GM12878 (cell line): ENCODE results near the gene SUMF1. TPM values are rescaled to one million over a fixed set of nuclear protein-coding genes. Genes with fewer than 3 reads are reported as not detected.

Experiments
- ATAC-seq: fragments of 200-7000 bp; cut with Tn5 transposase; 3 replicates; pipeline ENCODE4 v1.9.1; 2020; ENCODE audit warnings: mild to moderate bottlenecking, moderate library complexity
- BruUV-seq: library from RNA; stranded (reverse); fragments of 400-500 nt; replicated peaks from 2 replicates; lab custom pipeline; 2021; lab: Mats Ljungman, UMichigan
- CTCF ChIA-PET: fragments of 300-600 bp; sonication (Branson Sonifier 250); formaldehyde crosslinking; extraction: SDS; loops from one replicate; lab custom pipeline; 2021; ENCODE audit warnings: inconsistent platforms; lab: Yijun Ruan, JAX
- POLR2A ChIA-PET: fragments of 350-600 bp; formaldehyde crosslinking; extraction: SDS; loops from one replicate; lab custom pipeline; 2021; ENCODE audit warnings: inconsistent platforms; lab: Charles Lee
- RAD21 ChIA-PET: fragments of 300-600 bp; sonication (Branson Sonifier 250); formaldehyde crosslinking; loops from one replicate; lab custom pipeline; 2023; ENCODE audit warnings: antibody characterized with exemption; ENCODE audit not compliant: unreplicated experiment; lab: Charles Lee
- SMC1A ChIA-PET: fragments of 300-600 bp; sonication (Branson Sonifier 250); formaldehyde crosslinking; loops from one replicate; lab custom pipeline; 2023; ENCODE audit not compliant: unreplicated experiment, uncharacterized antibody; lab: Charles Lee
- DNase-seq: peaks from one replicate; pipeline ENCODE4 v3.0.0-alpha.2; 2011; ENCODE audit warnings: low read depth, low spot score
- FAIRE-seq: peaks from 3 replicates; lab custom pipeline; 2011; peaks lifted over from hg19 to GRCh38; lab: Jason Lieb, UNC
- H2AFZ ChIP-seq: 2 replicates; pipeline ENCODE4 v1.6.0; 2011; ENCODE audit warnings: low read depth, low read length, control low read depth; ENCODE audit not compliant: control insufficient read depth
- H3K27ac ChIP-seq: 2 replicates; pipeline ENCODE4 v1.5.1; 2011; ENCODE audit warnings: control low read depth; ENCODE audit not compliant: control insufficient read depth, insufficient read depth
- H3K27me3 ChIP-seq, 2 experiments: replicated peaks in 1 of 2; 2 replicates each; pipeline versions ENCODE4 v1.6.0 to v1.6.1; 2011; ENCODE audit warnings: low read length in 1 of 2; ENCODE audit not compliant: control insufficient read depth in 2 of 2, insufficient read depth in 2 of 2
- H3K36me3 ChIP-seq, 2 experiments: 2 replicates each; pipeline ENCODE4 v1.5.1; 2011; ENCODE audit warnings: low read length in 1 of 2; ENCODE audit not compliant: control insufficient read depth in 2 of 2, insufficient read depth in 2 of 2
- H3K4me1 ChIP-seq: 2 replicates; pipeline ENCODE4 v1.6.1; 2011; ENCODE audit warnings: mild to moderate bottlenecking, low read length, moderate library complexity, mixed read lengths; ENCODE audit not compliant: control insufficient read depth, insufficient read depth
- H3K4me2 ChIP-seq: 2 replicates; pipeline ENCODE4 v1.6.0; 2011; ENCODE audit warnings: control low read depth; ENCODE audit not compliant: control insufficient read depth, insufficient read depth
- H3K4me3 ChIP-seq: fragments of 200-600 bp; sonication (generic); 2 replicates; pipeline ENCODE4 v1.5.1; 2016
- H3K79me2 ChIP-seq: 2 replicates; pipeline ENCODE4 v1.6.0; 2011; ENCODE audit warnings: low read length; ENCODE audit not compliant: control insufficient read depth, insufficient read depth
- H3K9ac ChIP-seq: 2 replicates; pipeline ENCODE4 v1.8.0; 2011; ENCODE audit warnings: low read length, control low read depth, mixed read lengths; ENCODE audit not compliant: control insufficient read depth, insufficient read depth
- H3K9me3 ChIP-seq: replicated peaks from 3 replicates; pipeline ENCODE4 v1.5.1; 2011; ENCODE audit warnings: mild to moderate bottlenecking, low read length; ENCODE audit not compliant: control insufficient read depth, insufficient read depth
- H4K20me1 ChIP-seq: 2 replicates; pipeline ENCODE4 v1.6.0; 2011; ENCODE audit not compliant: control insufficient read depth, insufficient read depth
- FOS ChIP-seq: IDR thresholded peaks from 3 replicates; pipeline ENCODE4 v1.6.1; 2011; ENCODE audit warnings: borderline replicate concordance; ENCODE audit not compliant: insufficient read length; ENCODE audit errors: extremely low read depth
- HCFC1 ChIP-seq: fragments of 150-350 bp; IDR thresholded peaks from 2 replicates; pipeline ENCODE4 v1.6.1; 2014; ENCODE audit warnings: low read length
- SMAD1 ChIP-seq: fragments of 450-650 bp; IDR thresholded peaks from 2 replicates; pipeline ENCODE4 v1.6.1; 2018; ENCODE audit warnings: mild to moderate bottlenecking, low read depth; ENCODE audit not compliant: partially characterized antibody
- SUPT20H ChIP-seq: IDR thresholded peaks from 2 replicates; pipeline ENCODE4 v1.6.1; 2011; ENCODE audit warnings: low read depth, mild to moderate bottlenecking, low read length, moderate library complexity, borderline replicate concordance; ENCODE audit not compliant: control insufficient read depth
- TCF12 ChIP-seq: IDR thresholded peaks from 2 replicates; pipeline ENCODE4 v1.6.1; 2011; ENCODE audit warnings: low read depth, mild to moderate bottlenecking, low read length
- YY1 ChIP-seq: IDR thresholded peaks from 2 replicates; pipeline ENCODE4 v1.6.1; 2011; ENCODE audit warnings: low read depth, mild to moderate bottlenecking, low read length
- WGBS: methylation state at CpG from one replicate; pipeline ENCODE4 v1.1.6; 2016; ENCODE audit warnings: low lambda C conversion rate; ENCODE audit not compliant: insufficient replicate concordance, insufficient coverage; ENCODE audit errors: missing lambda C conversion rate; 5-methylcytosine and 5-hydroxymethylcytosine counted together
- in situ Hi-C: fragments of 300-500 bp; cut with MboI; formaldehyde crosslinking; loops from 9 replicates; pipeline ENCODE4 v1.14.3; 2018; ENCODE audit warnings: mixed read lengths
- intact Hi-C: fragments of 100-400 bp; cut with micrococcal nuclease; formaldehyde crosslinking; loops from one replicate; pipeline ENCODE4 v1.14.2; 2022; ENCODE audit not compliant: unreplicated experiment
- polyA plus RNA-seq, 11 experiments: library from polyadenylated mRNA; depleted of rRNA in 4 of 11; unstranded in 6 of 11; stranded (reverse) in 5 of 11; fragments of >200 nt; fragmentation: Nextera tagmentation in 4 of 11; fragmentation: Illumina TruSeq in 1 of 11; extraction: Ambion mirVana in 4 of 11; extraction: Trizol in 1 of 11; gene quantifications; 1 replicate in 1 of 11; 2 replicates in 10 of 11; pipeline versions ENCODE4 v1.2.1 to v1.2.3, GENCODE V29; 2011 to 2016; ENCODE audit warnings: inconsistent platforms in 2 of 11, missing spikeins in 2 of 11, low read depth in 1 of 11
- total RNA-seq, 4 experiments: library from RNA; depleted of rRNA in 3 of 4; stranded (reverse); fragments of >200 nt in 3 of 4; fragmentation: Illumina TruSeq in 1 of 4; extraction: Trizol in 1 of 4; gene quantifications; 2 replicates each; pipeline versions ENCODE4 v1.2.1 to v1.2.3, GENCODE V29; 2013 to 2021
- TF ChIP-seq, protein P1 (sequence below): IDR thresholded peaks from 2 replicates; pipeline ENCODE4 v1.6.1; 2011; ENCODE audit warnings: low read depth, mild to moderate bottlenecking, low read length, moderate library complexity, borderline replicate concordance; ENCODE audit errors: extremely low read depth
- TF ChIP-seq, protein P2 (sequence below): fragments of 450-650 bp; IDR thresholded peaks from 2 replicates; pipeline ENCODE4 v1.6.1; 2017; ENCODE audit warnings: low read depth, mild to moderate bottlenecking, moderate library complexity
- TF ChIP-seq, protein P3 (sequence below): IDR thresholded peaks from 2 replicates; pipeline ENCODE4 v1.6.1; 2012; ENCODE audit warnings: low read depth, low read length, improper control_type of control experiment
- TF ChIP-seq, protein P4 (sequence below): fragments of 450-650 bp; IDR thresholded peaks from 2 replicates; pipeline ENCODE4 v1.6.1; 2016; ENCODE audit warnings: mild to moderate bottlenecking, moderate library complexity, borderline replicate concordance
- TF ChIP-seq, protein P5 (sequence below): fragments of 150-350 bp; IDR thresholded peaks from 2 replicates; pipeline ENCODE4 v1.6.1; 2016; ENCODE audit warnings: low read depth, low read length

Gene SUMF1
- total and polyA plus RNA-seq, 10 of the 15 experiments (the other 5 are each of a cell fraction or from before 2014, with no cell fraction given) = 3.2 to 14.3 (median 8.5) TPM

DNA sequence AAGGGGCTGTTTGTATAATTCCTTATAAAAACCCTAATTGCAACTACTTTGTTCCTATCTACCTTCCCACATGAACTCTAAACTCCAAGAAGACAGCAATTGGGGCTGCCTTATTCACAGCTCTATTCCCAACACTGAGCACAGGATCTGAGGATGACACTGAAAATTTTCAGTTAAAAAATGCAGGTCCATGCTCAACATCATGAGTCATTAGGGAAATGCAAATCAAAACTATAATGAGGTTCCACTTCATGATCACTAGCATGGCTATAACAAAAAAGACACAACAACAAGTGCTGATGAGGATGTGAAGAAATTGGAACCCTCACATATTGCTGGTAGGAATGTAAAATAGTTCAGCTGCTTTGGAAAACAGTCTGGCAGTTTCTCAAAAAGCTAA, 12.9 kb downstream of the SUMF1 start (continued):
- TF ChIP-seq FOS (no peak), TCF12 (no peak), SMAD1 (no peak)
- TF ChIP-seq, protein P1, sequence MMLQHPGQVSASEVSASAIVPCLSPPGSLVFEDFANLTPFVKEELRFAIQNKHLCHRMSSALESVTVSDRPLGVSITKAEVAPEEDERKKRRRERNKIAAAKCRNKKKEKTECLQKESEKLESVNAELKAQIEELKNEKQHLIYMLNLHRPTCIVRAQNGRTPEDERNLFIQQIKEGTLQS = no peak
- TF ChIP-seq, protein P2, sequence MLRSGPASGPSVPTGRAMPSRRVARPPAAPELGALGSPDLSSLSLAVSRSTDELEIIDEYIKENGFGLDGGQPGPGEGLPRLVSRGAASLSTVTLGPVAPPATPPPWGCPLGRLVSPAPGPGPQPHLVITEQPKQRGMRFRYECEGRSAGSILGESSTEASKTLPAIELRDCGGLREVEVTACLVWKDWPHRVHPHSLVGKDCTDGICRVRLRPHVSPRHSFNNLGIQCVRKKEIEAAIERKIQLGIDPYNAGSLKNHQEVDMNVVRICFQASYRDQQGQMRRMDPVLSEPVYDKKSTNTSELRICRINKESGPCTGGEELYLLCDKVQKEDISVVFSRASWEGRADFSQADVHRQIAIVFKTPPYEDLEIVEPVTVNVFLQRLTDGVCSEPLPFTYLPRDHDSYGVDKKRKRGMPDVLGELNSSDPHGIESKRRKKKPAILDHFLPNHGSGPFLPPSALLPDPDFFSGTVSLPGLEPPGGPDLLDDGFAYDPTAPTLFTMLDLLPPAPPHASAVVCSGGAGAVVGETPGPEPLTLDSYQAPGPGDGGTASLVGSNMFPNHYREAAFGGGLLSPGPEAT = no peak
- TF ChIP-seq, all 136 proteins: peak for 0

DNA sequence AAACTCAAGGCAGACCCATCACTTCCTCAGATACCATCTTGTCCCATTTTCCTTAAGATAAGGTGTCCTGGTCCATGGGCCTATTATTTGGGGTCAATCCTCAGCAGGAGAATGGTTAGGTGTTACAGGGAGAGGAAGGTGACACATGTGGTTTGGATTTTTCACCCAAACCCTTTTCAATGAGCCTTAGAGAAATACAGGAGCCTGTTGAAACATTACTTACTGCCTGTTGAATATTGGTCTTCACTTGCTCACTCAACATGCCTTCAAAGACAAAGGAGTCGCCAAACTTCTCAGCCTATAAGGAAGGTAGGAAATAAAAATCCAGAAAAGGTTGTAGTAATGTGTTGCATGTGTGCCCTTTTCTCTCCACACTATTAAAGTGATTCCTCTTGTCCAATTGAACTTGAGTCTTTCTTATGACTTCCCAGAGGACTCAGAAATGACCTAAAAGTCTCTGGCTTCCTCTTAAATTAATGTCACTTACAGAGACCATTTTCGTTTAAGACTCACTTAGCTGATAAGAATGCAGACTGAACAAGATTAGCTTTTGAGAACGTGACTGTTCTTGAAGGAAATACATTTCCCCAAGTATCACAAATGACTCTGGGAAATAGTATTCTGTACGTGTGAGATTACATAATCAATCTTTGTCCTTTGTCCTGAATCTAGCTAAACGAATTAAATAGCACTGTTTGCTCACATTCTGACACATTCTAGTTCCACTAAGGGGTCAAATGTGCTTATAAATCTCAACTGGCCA, 17.8 kb downstream of the SUMF1 start:
- intact Hi-C loops (no loop called here), in situ Hi-C loops (no loop called here)
- ChIA-PET SMC1A (interaction anchor here (1.1 kb wide), 1 partner anchor 47 kb away, joined by 3 read pairs; no protein-coding TSS in a partner anchor), POLR2A (no interaction called here), CTCF (interaction anchor here (0.7 to 1.8 kb wide), 3 partner anchors 8 to 21 kb away, joined by 3 to 6 read pairs (median 3); no protein-coding TSS in a partner anchor), RAD21 (no interaction called here)
- no peak overlapping the region for H3K4me2 ChIP-seq
- no peak for DNase-seq
- H3K4me3 ChIP-seq = no peak overlapping the region
- no peak overlapping the region for H3K27ac ChIP-seq
- no peak overlapping the region for H2AFZ ChIP-seq
- 91% methylated on average over 5 of the region's 5 CpGs for WGBS
- H3K79me2 ChIP-seq = no peaks in the 10 kb centered on the region
- BruUV-seq = no TSS peak
- no peaks in the 10 kb centered on the region for H3K9me3 ChIP-seq
- no peak for FAIRE-seq
- H3K36me3 ChIP-seq = no peaks in the 10 kb centered on the region
- no peak overlapping the region for H3K9ac ChIP-seq
- H3K27me3 ChIP-seq = no peaks in the 10 kb centered on the region
- H3K4me1 ChIP-seq = no peaks in the 10 kb centered on the region
- H4K20me1 ChIP-seq = no peaks in the 10 kb centered on the region
- ATAC-seq = no peak
- no peak for TF ChIP-seq HCFC1
- TF ChIP-seq, protein P3, sequence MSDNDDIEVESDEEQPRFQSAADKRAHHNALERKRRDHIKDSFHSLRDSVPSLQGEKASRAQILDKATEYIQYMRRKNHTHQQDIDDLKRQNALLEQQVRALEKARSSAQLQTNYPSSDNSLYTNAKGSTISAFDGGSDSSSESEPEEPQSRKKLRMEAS = no peak
- TF ChIP-seq, protein P4, sequence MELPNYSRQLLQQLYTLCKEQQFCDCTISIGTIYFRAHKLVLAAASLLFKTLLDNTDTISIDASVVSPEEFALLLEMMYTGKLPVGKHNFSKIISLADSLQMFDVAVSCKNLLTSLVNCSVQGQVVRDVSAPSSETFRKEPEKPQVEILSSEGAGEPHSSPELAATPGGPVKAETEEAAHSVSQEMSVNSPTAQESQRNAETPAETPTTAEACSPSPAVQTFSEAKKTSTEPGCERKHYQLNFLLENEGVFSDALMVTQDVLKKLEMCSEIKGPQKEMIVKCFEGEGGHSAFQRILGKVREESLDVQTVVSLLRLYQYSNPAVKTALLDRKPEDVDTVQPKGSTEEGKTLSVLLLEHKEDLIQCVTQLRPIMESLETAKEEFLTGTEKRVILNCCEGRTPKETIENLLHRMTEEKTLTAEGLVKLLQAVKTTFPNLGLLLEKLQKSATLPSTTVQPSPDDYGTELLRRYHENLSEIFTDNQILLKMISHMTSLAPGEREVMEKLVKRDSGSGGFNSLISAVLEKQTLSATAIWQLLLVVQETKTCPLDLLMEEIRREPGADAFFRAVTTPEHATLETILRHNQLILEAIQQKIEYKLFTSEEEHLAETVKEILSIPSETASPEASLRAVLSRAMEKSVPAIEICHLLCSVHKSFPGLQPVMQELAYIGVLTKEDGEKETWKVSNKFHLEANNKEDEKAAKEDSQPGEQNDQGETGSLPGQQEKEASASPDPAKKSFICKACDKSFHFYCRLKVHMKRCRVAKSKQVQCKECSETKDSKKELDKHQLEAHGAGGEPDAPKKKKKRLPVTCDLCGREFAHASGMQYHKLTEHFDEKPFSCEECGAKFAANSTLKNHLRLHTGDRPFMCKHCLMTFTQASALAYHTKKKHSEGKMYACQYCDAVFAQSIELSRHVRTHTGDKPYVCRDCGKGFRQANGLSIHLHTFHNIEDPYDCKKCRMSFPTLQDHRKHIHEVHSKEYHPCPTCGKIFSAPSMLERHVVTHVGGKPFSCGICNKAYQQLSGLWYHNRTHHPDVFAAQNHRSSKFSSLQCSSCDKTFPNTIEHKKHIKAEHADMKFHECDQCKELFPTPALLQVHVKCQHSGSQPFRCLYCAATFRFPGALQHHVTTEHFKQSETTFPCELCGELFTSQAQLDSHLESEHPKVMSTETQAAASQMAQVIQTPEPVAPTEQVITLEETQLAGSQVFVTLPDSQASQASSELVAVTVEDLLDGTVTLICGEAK = no peak
- TF ChIP-seq YY1 = no peak
- TF ChIP-seq, protein P5, sequence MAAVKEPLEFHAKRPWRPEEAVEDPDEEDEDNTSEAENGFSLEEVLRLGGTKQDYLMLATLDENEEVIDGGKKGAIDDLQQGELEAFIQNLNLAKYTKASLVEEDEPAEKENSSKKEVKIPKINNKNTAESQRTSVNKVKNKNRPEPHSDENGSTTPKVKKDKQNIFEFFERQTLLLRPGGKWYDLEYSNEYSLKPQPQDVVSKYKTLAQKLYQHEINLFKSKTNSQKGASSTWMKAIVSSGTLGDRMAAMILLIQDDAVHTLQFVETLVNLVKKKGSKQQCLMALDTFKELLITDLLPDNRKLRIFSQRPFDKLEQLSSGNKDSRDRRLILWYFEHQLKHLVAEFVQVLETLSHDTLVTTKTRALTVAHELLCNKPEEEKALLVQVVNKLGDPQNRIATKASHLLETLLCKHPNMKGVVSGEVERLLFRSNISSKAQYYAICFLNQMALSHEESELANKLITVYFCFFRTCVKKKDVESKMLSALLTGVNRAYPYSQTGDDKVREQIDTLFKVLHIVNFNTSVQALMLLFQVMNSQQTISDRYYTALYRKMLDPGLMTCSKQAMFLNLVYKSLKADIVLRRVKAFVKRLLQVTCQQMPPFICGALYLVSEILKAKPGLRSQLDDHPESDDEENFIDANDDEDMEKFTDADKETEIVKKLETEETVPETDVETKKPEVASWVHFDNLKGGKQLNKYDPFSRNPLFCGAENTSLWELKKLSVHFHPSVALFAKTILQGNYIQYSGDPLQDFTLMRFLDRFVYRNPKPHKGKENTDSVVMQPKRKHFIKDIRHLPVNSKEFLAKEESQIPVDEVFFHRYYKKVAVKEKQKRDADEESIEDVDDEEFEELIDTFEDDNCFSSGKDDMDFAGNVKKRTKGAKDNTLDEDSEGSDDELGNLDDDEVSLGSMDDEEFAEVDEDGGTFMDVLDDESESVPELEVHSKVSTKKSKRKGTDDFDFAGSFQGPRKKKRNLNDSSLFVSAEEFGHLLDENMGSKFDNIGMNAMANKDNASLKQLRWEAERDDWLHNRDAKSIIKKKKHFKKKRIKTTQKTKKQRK = no peak
- no peak for TF ChIP-seq SUPT20H
